ENCODE measurements around the gene SLC26A2.
A peak's percentile ranks its signal among the peaks of the same experiment; 100 is the strongest.

SLC26A2 gene

GRCh38 chr5:149995385-149996204 is 35.0 kb downstream of the SLC26A2 start:
- Mint-ChIP-seq H3K9me3 (no peaks in the 10 kb centered on the region), H3K4me3 (no peak overlapping the region), H3K27ac (no peak overlapping the region), H3K4me1 (ENCODE audit: low read depth in 2 of 2) (peaks cover 10 to 12% of the 10 kb centered on the region in 2 donors), H3K27me3 (no peaks in the 10 kb centered on the region), H3K36me3 (ENCODE audit: insufficient read depth) (peaks cover 3% of the 10 kb centered on the region)
- ATAC-seq (replicated peaks) (no peak), DNase-seq (no peak)

- Mint-ChIP-seq H3K27ac (no peak overlapping the region), H3K36me3 (ENCODE audit: insufficient read depth) (peaks cover 4% of the 10 kb centered on the region), H3K27me3 (no peaks in the 10 kb centered on the region), H3K4me3 (no peak overlapping the region), H3K4me1 (ENCODE audit: low read depth in 2 of 2) (peaks cover 10 to 12% of the 10 kb centered on the region in 2 donors), H3K9me3 (no peaks in the 10 kb centered on the region)
- ATAC-seq (replicated peaks) (no peak), DNase-seq (no peak)
These were observed 35.8 kb downstream of the SLC26A2 start for GRCh38 chr5:149996205-149996890.

GRCh38 chr5:149998281-149998680 is 37.7 kb downstream of the SLC26A2 start:
- H3K36me3 Mint-ChIP-seq (ENCODE audit: insufficient read depth): peaks cover 17% of the 10 kb centered on the region
- H3K27me3 Mint-ChIP-seq: no peaks in the 10 kb centered on the region
- H3K9me3 Mint-ChIP-seq: no peaks in the 10 kb centered on the region
- no peak for ATAC-seq (replicated peaks)
- H3K4me1 Mint-ChIP-seq (ENCODE audit: low read depth in 2 of 2): peaks cover 21 to 30% of the 10 kb centered on the region in 2 donors
- H3K4me3 Mint-ChIP-seq: no peak overlapping the region
- peak overlapping the region in 1 of 2 donors; percentile 85 for H3K27ac Mint-ChIP-seq
- no peak for DNase-seq

- Mint-ChIP-seq H3K4me1 (ENCODE audit: low read depth in 2 of 2) (peaks cover 21 to 35% of the 10 kb centered on the region in 2 donors), H3K27ac (peak overlapping the region; percentile 69 to 85), H3K9me3 (no peaks in the 10 kb centered on the region), H3K27me3 (no peaks in the 10 kb centered on the region), H3K4me3 (peak overlapping the region; percentile 85 to 88), H3K36me3 (ENCODE audit: insufficient read depth) (peaks cover 21% of the 10 kb centered on the region)
- no peak for ATAC-seq (replicated peaks)
- no peak for DNase-seq
These were observed 38.8 kb downstream of the SLC26A2 start for GRCh38 chr5:149999359-149999758.

- Mint-ChIP-seq H3K4me1 (ENCODE audit: low read depth in 2 of 2) (peaks cover 21 to 40% of the 10 kb centered on the region in 2 donors), H3K27ac (peak overlapping the region; percentile 69 to 85), H3K4me3 (peak overlapping the region; percentile 85 to 88), H3K36me3 (ENCODE audit: insufficient read depth) (peaks cover 23% of the 10 kb centered on the region), H3K9me3 (no peaks in the 10 kb centered on the region), H3K27me3 (no peaks in the 10 kb centered on the region)
- ATAC-seq (replicated peaks) (no peak), DNase-seq (no peak)
These were observed 39.3 kb downstream of the SLC26A2 start for GRCh38 chr5:149999866-150000255.

GRCh38 chr5:150000256-150000989 is 39.9 kb downstream of the SLC26A2 start, which contains the start of the genes HMGXB3 and TIGD6:
Gene HMGXB3 (plus strand): TSS chr5:150000739. CDS start chr5:150004853, 4,114 bp downstream.
Gene TIGD6 (minus strand): TSS chr5:150000654. CDS start chr5:149996348, 4,306 bp downstream.
- peak; percentile 74 to 80 (median 76) for DNase-seq
- Mint-ChIP-seq H3K4me3 (peak within 1 kb of the TSS; percentile 85 to 88), H3K36me3 (ENCODE audit: insufficient read depth) (peaks cover 28% of the 10 kb centered on the region), H3K4me1 (ENCODE audit: low read depth in 2 of 2) (peaks cover 21 to 41% of the 10 kb centered on the region in 2 donors), H3K27ac (peak within 1 kb of the TSS; percentile 69 to 85), H3K27me3 (no peaks in the 10 kb centered on the region), H3K9me3 (no peaks in the 10 kb centered on the region)
- ATAC-seq (replicated peaks): peak; percentile 74

GRCh38 chr5:150000990-150001659 is 40.6 kb downstream of the SLC26A2 start:
- Mint-ChIP-seq H3K4me1 (ENCODE audit: low read depth in 2 of 2) (peaks cover 21 to 41% of the 10 kb centered on the region in 2 donors), H3K9me3 (no peaks in the 10 kb centered on the region), H3K36me3 (ENCODE audit: insufficient read depth) (peaks cover 35% of the 10 kb centered on the region), H3K4me3 (peak overlapping the region; percentile 85 to 88), H3K27me3 (no peaks in the 10 kb centered on the region), H3K27ac (peak overlapping the region; percentile 69 to 85)
- ATAC-seq (replicated peaks): peak; percentile 24
- DNase-seq: peak; percentile 25 to 34 (median 32)

- ATAC-seq (replicated peaks) (peak; percentile 68), DNase-seq (peak; percentile 50 to 57 (median 53))
- H3K27me3 Mint-ChIP-seq: no peaks in the 10 kb centered on the region
- peaks cover 40% of the 10 kb centered on the region for H3K36me3 Mint-ChIP-seq (ENCODE audit: insufficient read depth)
- H3K4me1 Mint-ChIP-seq (ENCODE audit: low read depth in 2 of 2): peaks cover 21 to 41% of the 10 kb centered on the region in 2 donors
- H3K27ac Mint-ChIP-seq: peak overlapping the region; percentile 69 to 85
- no peaks in the 10 kb centered on the region for H3K9me3 Mint-ChIP-seq
- H3K4me3 Mint-ChIP-seq: peak overlapping the region; percentile 85 to 88
These were observed 41.3 kb downstream of the SLC26A2 start for GRCh38 chr5:150001660-150002486.

- DNase-seq (no peak), ATAC-seq (replicated peaks) (no peak)
- no peaks in the 10 kb centered on the region for H3K27me3 Mint-ChIP-seq
- H3K4me3 Mint-ChIP-seq: no peak overlapping the region
- peaks cover 58% of the 10 kb centered on the region for H3K36me3 Mint-ChIP-seq (ENCODE audit: insufficient read depth)
- peaks cover 12 to 38% of the 10 kb centered on the region in 2 donors for H3K4me1 Mint-ChIP-seq (ENCODE audit: low read depth in 2 of 2)
- H3K9me3 Mint-ChIP-seq: no peaks in the 10 kb centered on the region
- no peak overlapping the region for H3K27ac Mint-ChIP-seq
These were observed 45.8 kb downstream of the SLC26A2 start for GRCh38 chr5:150006318-150006717.

GRCh38 chr5:150007050-150007449 is 46.5 kb downstream of the SLC26A2 start:
- DNase-seq: no peak
- Mint-ChIP-seq H3K4me3 (no peak overlapping the region), H3K4me1 (ENCODE audit: low read depth in 2 of 2) (peaks cover 6 to 32% of the 10 kb centered on the region in 2 donors), H3K36me3 (ENCODE audit: insufficient read depth) (peaks cover 59% of the 10 kb centered on the region), H3K27me3 (no peaks in the 10 kb centered on the region), H3K9me3 (no peaks in the 10 kb centered on the region), H3K27ac (no peak overlapping the region)
- ATAC-seq (replicated peaks): no peak

- ATAC-seq (replicated peaks) (no peak), DNase-seq (no peak)
- Mint-ChIP-seq H3K4me3 (no peak overlapping the region), H3K4me1 (ENCODE audit: low read depth in 2 of 2) (peaks cover 1 to 11% of the 10 kb centered on the region in 2 donors), H3K27ac (peak overlapping the region in 1 of 2 donors; percentile 1), H3K27me3 (no peaks in the 10 kb centered on the region), H3K36me3 (ENCODE audit: insufficient read depth) (peaks cover 71% of the 10 kb centered on the region), H3K9me3 (no peaks in the 10 kb centered on the region)
These were observed 49.3 kb downstream of the SLC26A2 start for GRCh38 chr5:150009671-150010387.
